HG03135 (cell line): ENCODE results near the gene CDHR4.
"Not testable (repeated sequence)": the region's sequence is repeated elsewhere in the genome, so short reads cannot be mapped to it uniquely, and the experiment has no call there.

Source experiments
- ATAC-seq: cut with Tn5 transposase; IDR thresholded peaks from one replicate; pipeline ENCODE4 v1.9.1; 2021; ENCODE audit warnings: mild to moderate bottlenecking, moderate library complexity; ENCODE audit not compliant: unreplicated experiment

The CDHR4 gene

GRCh38 chr3:49804141-49805041, 4.7 kb upstream of the CDHR4 start:
- ATAC-seq: no peak

- no peak for ATAC-seq
Measured at GRCh38 chr3:49803465-49804140, 3.9 kb upstream of the CDHR4 start.

DNA sequence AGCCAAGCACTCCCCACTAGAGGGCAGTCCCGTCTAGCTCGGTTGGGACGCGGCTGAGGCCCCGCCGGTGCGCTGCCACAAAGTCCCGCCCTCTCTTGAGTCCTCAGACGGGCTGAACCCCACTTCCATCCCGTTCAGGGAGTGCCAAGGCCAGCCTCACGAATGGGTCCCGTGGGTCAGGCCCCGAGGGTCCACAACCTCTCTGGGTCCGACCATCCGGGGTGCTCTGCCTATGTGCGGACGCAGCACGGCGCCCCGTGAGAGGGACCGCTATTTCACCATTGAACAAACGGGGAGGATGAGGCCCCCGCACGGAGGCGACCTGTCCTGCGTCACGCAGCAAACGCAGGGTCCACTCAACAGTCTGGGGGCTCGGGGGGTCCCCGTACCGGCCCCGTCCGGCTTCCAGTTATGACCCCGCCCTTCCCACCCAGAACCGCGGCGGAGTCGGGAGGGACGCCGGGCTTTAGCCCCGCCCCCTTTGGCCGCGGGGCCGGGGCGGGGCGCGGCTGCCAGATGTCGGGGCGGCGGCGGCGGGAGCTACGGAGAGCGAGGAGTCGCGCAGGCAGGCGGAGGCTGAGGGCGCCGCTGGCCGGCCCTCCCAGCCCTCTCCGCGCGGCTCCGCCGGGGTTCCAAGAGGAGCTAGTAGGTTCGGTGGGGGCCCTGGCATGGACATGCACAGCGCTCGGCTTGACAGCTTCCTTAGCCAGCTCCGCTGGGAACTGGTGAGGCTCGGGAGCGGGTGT, 3.2 kb upstream of the CDHR4 start, which contains the start of gene INKA1:
Gene INKA1, plus strand, starts transcription at position 543 of the 746 bp plus-strand sequence. Its CDS starts 132 bp downstream, at position 675.
- peak; percentile 56 for ATAC-seq

DNA sequence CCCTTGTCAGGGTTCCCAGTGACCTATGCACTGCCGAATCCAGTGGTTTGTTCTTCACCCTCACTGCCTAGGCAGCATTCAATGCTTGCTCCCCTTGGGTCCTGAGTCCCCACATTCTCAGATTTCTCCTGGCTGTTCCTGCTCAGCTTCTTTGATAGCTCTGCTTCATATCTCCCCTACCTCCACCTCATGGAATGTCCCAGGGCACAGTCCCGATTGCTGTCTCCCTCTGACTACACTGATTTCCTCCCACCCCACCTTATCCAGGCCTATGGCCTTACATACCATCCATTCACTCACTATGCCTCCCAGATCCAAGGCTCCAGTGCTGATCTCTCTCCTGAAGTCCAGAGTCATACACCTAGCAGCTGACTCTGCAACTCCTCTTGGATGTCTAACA, 1.5 kb upstream of the CDHR4 start:
- no peak for ATAC-seq

DNA sequence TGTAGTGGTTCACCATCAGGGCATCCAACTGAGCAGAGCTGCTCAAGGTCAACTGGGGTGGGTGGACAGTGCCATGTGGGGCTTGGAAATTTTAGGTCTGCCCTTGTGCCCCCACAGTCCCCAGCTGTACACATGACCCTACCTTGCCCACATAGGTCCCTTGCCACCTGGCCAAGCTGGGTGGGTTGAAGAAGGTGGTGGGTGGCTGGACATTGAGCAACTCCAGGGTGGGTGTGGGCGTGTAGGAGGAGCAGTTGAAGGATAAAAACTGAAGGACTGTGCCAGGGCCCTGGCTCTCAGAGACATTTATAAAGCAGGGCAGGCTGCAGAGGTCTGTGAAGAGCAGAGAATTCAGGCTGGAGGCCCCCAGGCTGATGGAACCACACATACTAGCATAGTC, 568 bp downstream of the CDHR4 start:
- ATAC-seq: no peak

DNA sequence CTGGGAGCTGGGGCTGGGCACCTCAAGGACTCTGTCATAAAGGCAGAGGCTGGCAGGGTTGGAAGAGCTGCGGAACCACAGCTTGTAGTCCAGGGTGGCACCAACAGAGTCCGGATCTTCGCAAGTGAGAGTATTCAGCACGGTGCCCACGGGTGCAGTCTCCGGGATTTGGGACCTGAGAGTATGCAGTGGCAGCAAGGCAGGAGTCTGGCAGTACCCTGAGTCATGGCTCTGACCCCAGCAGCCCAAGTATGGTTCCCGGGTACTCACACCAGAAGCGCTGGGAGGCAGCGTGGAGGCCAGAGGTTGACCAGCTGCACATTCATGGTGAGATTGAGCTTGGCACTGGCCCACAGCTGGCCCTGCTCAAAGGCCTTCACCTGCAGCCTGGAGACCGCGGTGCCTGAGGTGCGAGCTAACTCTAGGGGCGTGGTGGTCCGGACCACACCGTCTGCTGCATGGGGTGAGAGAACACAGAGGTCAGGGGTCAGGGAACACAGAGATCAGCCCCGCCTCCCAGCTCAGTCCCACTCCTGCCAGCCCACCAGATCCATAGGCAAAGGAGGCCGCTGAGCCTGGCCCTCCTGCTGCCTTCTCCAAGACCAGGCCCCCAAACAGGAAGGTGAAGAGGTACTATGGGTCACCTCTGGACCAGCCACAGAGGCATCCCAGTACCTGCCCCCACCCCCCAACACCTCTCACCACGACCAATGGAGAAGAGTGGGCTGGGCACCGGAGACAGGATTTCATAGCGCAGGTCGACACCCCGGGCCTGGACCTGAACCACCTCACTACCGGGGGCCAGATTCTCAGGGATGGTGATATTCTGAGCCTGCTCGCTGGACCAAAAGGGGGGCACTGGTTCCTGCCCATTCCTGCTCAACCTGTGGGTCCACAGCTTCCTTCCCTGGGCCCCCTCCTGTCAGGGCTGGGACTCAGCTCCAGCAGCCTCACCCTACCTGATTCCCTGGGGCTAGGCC, 4.5 kb downstream of the CDHR4 start:
- no peak for ATAC-seq

DNA sequence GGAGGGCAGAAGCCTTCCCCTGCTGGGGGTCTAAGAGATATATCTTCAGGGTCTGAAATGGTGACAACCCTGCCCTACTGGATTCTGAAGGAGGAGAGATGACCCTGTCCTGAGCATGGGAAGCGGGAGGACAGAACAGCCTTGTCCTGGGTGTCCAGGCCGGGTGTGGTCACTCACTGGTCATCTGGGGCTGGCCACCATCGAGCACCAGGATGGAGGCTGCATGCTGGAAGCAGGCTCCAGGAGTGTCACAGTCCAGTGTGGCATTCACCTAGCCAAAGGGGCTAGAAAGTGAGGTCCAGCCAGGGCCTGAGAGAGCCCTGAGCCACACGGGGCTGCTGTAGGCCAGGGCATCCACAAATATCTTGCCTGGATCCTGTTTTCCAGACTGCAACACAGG, 5.2 kb downstream of the CDHR4 start:
- no peak for ATAC-seq

DNA sequence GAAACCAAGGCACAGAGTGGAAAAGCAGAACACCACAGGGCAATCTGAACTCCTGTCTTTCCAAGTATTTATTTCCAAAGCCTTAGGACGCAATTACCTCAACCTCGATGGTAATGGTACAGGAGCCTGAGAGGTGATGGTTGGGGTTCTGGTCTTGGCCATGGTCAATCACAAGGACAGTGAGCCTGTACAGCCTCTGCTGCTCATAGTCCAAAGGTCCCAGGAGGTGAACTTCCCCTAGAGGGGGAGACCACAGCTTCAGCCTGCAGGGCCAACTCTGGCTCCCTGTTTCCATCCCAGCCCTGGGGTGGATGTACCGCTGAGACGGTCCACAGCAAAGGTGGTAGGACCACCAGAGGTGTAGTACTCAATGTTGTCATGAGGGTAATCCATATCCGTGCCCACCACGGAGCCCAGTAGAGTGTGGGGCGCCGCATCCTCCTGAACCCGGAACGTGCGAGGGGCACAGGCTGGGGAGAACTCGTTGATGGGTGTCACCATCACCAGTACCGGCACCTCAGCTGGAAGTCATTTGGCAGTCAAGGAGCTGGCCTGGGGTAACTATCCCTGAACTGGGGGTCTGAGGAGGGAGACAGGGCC, 6.1 kb downstream of the CDHR4 start:
- no peak for ATAC-seq

DNA sequence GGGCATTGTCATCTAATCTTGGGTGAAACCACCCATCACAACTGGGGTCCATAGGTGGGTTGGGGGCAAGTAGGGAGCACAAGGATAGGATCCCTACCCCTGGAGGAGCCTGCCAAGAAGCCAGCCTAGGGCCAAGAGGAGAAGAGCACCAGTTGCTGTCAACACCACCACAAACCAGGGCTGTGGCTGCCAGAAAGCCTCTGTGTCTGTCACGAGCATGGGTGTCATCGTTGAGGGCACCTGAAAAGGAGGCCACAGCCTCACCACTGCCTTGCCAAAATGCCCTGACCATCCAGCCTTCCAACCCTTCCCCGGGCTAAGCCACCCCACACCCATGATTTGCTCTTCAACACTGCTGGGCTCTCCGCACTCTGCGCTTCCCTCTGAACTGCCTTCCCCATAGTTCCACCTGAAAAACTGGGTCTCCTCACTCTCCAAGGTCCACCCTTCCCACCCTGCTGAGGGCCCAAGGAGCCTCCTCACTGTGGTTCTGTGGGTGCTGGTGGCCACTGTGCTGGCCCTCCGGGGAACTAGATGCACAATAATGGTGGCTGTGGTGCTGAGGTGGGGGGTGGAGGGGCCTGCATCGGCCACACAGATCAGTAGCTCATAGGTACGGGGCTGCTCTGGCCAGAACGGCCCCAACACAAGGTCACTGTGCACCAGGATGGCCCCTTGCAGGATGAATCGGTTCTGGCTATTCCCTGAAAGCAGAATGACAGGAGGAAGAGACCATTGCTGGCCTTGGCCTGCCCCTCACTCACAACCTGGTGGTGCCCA, 7.1 kb downstream of the CDHR4 start:
- ATAC-seq: no peak

DNA sequence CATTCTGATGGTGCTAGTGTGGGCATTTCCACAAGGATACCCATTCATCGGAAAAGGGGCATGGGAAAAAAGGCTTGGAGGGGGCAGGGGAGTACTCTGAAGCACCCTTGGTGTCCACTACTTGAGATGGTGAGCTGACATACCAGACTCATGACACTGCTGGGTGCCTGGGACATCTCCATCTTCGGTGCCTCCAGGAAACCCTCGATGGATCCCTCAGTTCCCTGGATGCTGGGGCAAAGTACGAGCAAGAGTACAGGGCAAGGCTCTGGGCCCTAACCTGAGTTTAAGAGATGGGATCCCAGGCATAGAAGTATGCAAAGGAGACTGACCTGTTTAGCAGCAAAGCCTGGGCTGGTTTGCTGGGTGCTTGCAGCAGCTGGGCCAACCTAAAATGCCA, 8.1 kb downstream of the CDHR4 start:
- no peak for ATAC-seq

DNA sequence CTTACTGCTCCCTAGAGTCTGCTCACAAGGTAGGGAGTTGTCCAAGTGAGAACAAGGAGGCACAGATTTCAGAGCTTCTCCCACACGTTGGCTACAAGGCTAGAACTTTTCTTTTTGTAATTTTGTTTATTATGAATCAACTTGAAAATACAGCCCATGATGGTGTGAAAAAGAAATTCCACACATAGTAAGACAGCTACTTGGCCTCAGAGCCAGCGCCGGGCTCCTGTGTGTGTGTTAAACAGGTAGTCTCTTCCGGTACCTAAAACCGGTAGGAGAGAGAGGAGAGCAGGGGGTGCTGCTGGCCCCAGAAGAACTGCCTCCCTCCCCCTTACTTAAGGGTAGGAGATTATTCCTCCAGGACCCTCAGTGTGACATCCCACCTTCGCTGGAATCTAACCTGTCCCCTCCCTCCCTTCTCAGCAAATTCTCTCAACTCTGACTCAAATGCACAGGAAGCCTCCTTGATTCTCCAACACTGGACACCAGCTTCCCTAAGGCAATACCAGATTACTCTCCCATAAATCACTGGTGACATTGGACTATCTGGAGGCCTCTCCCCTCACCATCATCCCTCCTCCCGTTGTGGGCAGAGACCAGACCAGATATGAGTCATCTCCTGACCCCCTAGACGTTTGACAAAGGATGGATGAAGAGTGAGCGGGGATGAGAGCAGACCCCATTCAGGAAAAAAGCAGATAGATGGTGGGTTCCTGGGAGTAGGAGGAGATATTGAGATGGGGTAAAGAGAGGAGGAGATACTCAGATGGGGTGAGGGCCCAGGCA, 8.9 kb downstream of the CDHR4 start:
- no peak for ATAC-seq

DNA sequence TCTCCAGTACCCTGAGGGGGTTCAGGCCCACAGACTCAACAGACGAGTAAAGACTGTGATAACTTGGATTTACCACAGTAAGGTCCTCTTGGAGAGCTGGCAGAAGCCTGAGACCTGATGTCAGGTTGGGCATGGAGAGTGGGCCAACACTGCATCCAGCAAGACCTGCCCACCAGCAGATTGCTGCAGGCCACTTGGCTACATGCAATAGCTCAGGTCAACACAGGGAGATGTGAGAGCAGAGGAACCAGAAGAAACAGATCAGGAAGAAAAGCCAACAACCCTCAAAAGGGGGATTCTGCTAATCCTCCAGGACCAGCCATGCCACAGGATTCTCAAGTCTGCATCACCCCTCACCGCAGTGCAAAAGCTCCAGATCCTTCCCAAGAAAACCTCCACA, 11.6 kb downstream of the CDHR4 start:
- no peak for ATAC-seq

- no peak for ATAC-seq
Measured at GRCh38 chr3:49787536-49787935, 12.1 kb downstream of the CDHR4 start.

DNA sequence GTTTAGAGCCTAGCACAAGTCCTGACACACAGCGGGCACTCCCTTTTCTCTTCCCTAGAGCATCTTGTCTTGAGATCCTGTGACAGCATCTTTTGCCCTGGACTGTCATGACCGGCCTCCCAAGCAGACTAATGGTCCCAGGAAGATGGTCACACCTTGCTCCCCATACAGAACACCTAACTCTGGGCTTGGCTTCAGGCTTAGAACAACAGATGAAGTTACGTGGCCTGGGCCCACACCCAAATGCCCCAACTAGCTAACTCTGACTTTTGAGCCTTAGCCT, 12.6 kb downstream of the CDHR4 start:
- no peak for ATAC-seq

DNA sequence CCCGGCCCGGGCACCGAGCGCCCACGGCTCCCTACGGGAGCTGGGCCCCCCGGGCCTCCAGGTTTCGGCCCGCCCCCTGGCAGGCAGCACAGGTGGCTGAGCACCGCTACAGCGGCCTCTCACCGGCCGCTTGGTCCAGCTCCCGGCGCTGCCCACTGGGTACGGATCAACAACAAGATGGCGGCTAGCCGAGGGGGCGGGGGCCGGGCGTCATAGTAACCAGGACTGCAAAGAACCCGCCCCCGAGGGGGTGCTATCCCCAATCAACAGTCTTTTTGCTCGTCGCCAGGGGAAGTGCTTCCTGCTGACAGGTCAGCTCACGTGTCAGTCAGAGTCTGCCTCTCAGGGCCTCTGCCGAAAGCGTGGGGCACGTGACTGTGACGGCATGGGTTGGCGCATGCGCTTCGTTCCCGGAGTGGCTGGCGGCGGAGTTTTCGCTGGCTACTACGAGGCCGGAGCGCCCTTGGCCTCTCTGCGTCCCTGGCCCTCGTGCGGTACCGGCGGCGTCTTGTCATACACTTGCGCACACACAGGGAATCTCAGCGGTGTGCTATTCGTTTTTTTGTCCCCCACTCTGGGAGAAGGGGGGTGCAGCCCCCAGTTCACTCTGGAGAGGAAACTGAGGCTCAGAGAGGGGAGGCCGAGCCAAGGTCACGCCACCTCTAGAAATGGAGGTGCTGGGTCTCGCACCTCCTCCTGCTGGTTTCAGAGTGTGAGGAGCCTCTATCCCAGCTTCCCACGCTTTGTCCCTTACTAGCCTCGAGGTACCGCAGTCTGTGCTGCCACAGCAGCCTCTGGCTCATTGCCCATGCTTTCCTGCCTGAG, 13.1 kb downstream of the CDHR4 start, which contains the start of gene IP6K1:
Gene IP6K1, minus strand, starts transcription at position 186 of the 825 bp plus-strand sequence. CDS start 38,502 bp downstream, outside the sequence.
- ATAC-seq: peak; percentile 98

- ATAC-seq: peak; percentile 43
Measured at GRCh38 chr3:49785565-49786356, 13.9 kb downstream of the CDHR4 start.

DNA sequence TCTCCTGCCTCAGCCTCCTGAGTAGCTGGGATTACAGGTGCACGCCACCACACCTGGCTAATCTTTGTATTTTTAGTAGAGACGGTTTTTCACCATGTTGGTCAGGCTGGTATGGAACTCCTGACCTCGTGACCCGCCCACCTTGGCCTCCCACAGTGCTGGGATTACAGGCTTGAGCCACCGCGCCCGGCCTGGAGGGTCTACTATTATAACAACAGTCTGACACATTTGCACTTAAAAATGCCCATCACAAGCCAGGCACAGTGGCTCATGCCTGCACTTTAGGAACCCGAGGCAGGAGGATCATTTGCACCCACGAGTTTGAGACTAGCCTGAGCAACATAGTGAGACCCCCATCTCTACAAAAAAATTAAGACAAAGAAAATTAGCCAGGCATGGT, 17.4 kb downstream of the CDHR4 start:
- not testable (repeated sequence) for ATAC-seq
